ENCODE data around the gene SLFN13. TPM values are rescaled to one million over a fixed set of nuclear protein-coding genes. Genes with fewer than 3 reads are reported as not detected.
A peak's percentile ranks its signal among the peaks of the same experiment; 100 is the strongest.

The SLFN13 gene, protein sequence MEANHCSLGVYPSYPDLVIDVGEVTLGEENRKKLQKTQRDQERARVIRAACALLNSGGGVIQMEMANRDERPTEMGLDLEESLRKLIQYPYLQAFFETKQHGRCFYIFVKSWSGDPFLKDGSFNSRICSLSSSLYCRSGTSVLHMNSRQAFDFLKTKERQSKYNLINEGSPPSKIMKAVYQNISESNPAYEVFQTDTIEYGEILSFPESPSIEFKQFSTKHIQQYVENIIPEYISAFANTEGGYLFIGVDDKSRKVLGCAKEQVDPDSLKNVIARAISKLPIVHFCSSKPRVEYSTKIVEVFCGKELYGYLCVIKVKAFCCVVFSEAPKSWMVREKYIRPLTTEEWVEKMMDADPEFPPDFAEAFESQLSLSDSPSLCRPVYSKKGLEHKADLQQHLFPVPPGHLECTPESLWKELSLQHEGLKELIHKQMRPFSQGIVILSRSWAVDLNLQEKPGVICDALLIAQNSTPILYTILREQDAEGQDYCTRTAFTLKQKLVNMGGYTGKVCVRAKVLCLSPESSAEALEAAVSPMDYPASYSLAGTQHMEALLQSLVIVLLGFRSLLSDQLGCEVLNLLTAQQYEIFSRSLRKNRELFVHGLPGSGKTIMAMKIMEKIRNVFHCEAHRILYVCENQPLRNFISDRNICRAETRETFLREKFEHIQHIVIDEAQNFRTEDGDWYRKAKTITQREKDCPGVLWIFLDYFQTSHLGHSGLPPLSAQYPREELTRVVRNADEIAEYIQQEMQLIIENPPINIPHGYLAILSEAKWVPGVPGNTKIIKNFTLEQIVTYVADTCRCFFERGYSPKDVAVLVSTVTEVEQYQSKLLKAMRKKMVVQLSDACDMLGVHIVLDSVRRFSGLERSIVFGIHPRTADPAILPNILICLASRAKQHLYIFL
- 10 to 100 TPM in 1 of 2 donors, 1 to 10 TPM in 1; 3.6 to 14.2 TPM for total RNA-seq
- polyA plus RNA-seq, result under 1 TPM; 0.53 to 0.74 TPM

DNA sequence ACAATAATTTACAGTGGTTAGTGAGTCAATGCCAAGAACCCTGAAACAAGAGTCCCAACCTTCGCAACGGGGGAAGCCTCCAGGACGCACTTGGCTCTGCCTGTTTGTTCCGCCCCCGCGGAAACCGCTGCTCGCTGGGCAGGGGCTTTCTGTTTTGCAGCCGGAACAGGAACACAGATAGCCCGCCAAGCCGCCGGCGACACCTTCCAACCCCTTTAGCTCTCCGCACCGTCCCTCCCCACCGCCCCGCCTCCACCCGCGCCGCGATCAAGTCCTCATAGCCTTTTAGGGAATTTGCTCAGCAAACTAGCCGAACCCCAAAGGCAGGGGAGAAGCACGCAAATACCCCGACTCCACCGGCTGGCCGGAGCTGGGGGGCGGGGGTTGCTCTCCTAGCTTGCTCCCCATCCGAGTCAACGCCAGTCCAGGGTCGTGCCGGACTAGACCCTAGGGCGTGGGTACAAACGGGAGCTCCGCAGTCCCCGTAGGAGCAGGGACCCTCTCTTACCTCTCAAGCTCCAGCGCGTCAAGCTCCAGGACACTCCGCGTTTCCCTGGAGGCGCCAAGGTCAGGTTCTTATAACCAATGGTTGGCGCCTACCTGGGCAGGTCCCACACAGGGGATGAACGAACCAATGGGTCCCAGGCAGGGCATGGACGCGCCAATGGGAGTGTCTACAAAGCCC is at the start of gene SLFN13:
Gene SLFN13 (minus strand): TSS at position 553 of the 685 bp plus-strand sequence. CDS start 3,086 bp downstream, outside the sequence.
- peak within 1 kb of the TSS in 2 of 3 donors; percentile 25 to 61 for H3K4me3 ChIP-seq (ENCODE audit: low read depth in 1 of 3, low read length in 3 of 3)
- peaks cover 0 to 7% (median 5%) of the 10 kb centered on the region in 4 donors for H3K4me1 ChIP-seq (ENCODE audit: control insufficient read depth in 4 of 4, insufficient read depth in 4 of 4, low read length in 3 of 4)
- peak; percentile 72 for DNase-seq (ENCODE audit: low spot score)
- H3K27ac ChIP-seq (ENCODE audit: low read depth in 1 of 2, low read length in 2 of 2), result peak within 1 kb of the TSS in 1 of 2 donors; percentile 6
- H3K9ac ChIP-seq (ENCODE audit: low read depth in 1 of 2, low read length in 2 of 2), result peak within 1 kb of the TSS in 1 of 2 donors; percentile 39
- H3K27me3 ChIP-seq (ENCODE audit: control insufficient read depth in 4 of 4, insufficient read depth in 4 of 4, low read length in 3 of 4), result peaks cover 0 to 23% (median 0%) of the 10 kb centered on the region in 4 donors
- 4% methylated on average over 44 of the region's 44 CpGs for WGBS
- TF ChIP-seq EGR1 (IDR thresholded peaks at IDR 0.05; ENCODE audit: low read depth in 2 of 2) (peak in 1 of 2 donors; percentile 34), HNF4A (conservative IDR thresholded peaks at IDR 0.05) (no peak)
- H3K36me3 ChIP-seq (ENCODE audit: control insufficient read depth in 4 of 4, insufficient read depth in 3 of 4, low read depth in 1 of 4, low read length in 3 of 4), result peaks cover 0 to 2% (median 0%) of the 10 kb centered on the region in 4 donors
- H3K9me3 ChIP-seq (ENCODE audit: control insufficient read depth in 4 of 4, low read length in 3 of 4), result no peaks in the 10 kb centered on the region

DNA sequence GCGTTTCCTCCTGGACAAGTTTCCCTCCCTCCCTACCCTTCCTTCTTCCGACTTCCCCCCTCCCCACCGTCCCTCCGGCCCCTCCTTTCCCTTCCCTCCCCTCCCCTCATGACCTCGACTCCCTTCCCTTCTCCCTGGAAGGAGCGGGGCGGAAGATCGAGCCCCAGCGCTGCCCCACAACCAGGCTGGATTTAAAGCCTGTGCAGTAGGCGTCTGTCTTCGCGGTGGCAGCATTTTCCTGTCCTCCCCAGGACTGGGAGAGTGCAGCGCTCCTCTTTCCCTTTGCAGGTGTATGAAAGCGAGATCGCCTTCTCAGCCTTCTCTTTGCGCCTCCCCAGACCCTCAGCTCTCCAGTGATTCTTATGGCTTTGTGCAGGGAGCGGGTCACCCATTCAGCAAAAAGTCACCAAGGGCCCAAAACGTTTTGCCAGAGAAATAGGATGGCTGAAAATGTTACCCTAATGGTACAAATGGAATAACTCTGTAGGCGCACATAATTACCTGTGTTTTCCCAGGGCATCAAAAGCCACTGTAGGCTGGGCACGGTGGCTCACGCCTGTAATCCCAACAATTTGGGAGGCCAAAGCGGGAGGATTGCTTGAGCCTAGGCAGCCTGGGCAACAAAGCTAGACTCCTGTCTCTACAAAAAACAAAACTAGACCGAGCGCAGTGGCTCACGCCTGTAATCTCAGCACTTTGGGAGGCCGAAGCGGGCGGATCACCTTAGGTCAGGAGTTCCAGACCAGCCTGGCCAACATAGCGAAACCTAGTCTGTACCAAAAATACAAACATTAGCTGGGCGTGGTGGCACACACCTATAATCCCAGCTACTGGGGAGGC is 48.1 kb upstream of the SLFN13 start:
- Histone ChIP-seq H3K9me3 (ENCODE audit: control insufficient read depth in 4 of 4, low read length in 3 of 4) (no peaks in the 10 kb centered on the region), H3K27me3 (ENCODE audit: control insufficient read depth in 4 of 4, insufficient read depth in 4 of 4, low read length in 3 of 4) (peaks cover 2 to 34% (median 15%) of the 10 kb centered on the region in 4 donors), H3K4me1 (ENCODE audit: control insufficient read depth in 4 of 4, insufficient read depth in 4 of 4, low read length in 3 of 4) (no peaks in the 10 kb centered on the region), H3K4me3 (ENCODE audit: low read depth in 1 of 3, low read length in 3 of 3) (no peak overlapping the region), H3K27ac (ENCODE audit: low read depth in 1 of 2, low read length in 2 of 2) (no peak overlapping the region), H3K9ac (ENCODE audit: low read depth in 1 of 2, low read length in 2 of 2) (no peak overlapping the region), H3K36me3 (ENCODE audit: control insufficient read depth in 4 of 4, insufficient read depth in 3 of 4, low read depth in 1 of 4, low read length in 3 of 4) (no peaks in the 10 kb centered on the region)
- no peak for TF ChIP-seq HNF4A (conservative IDR thresholded peaks at IDR 0.05)
- no peak for TF ChIP-seq EGR1 (IDR thresholded peaks at IDR 0.05; ENCODE audit: low read depth in 2 of 2)
- TF ChIP-seq ATF3 (IDR thresholded peaks at IDR 0.05), result no peak
- TF ChIP-seq, protein P1, sequence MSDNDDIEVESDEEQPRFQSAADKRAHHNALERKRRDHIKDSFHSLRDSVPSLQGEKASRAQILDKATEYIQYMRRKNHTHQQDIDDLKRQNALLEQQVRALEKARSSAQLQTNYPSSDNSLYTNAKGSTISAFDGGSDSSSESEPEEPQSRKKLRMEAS (IDR thresholded peaks at IDR 0.05), result no peak
- no peak for TF ChIP-seq NR2F2 (IDR thresholded peaks at IDR 0.05)
- TF ChIP-seq REST (IDR thresholded peaks at IDR 0.05), result no peak
- no peak for TF ChIP-seq FOXA1 (IDR thresholded peaks at IDR 0.05)
- no peak for TF ChIP-seq HNF4G (IDR thresholded peaks at IDR 0.05)
- no peak for TF ChIP-seq RAD21 (IDR thresholded peaks at IDR 0.05)
- TF ChIP-seq FOXA2 (IDR thresholded peaks at IDR 0.05), result no peak
- no peak for TF ChIP-seq ZBTB33 (IDR thresholded peaks at IDR 0.05)
- no peak for TF ChIP-seq TAF1 (conservative IDR thresholded peaks at IDR 0.05)
- TF ChIP-seq CTCF (IDR thresholded peaks at IDR 0.05; ENCODE audit: low read depth, low read length, missing input control), result no peak
- no peak for TF ChIP-seq SP1 (IDR thresholded peaks at IDR 0.05)
- TF ChIP-seq RXRA (IDR thresholded peaks at IDR 0.05), result no peak
- TF ChIP-seq GABPA (IDR thresholded peaks at IDR 0.05 in 1 of 2, conservative IDR thresholded peaks at IDR 0.05 in 1 of 2), result no peak
- 19% methylated on average over 30 of the region's 30 CpGs for WGBS
- no peak for DNase-seq (ENCODE audit: low spot score)

Measured in liver (tissue), 9 donors.